GM23248 (cell line): ENCODE measurements around the gene ASB10. TPM values are rescaled to one million over a fixed set of nuclear protein-coding genes. Genes with fewer than 3 reads are reported as not detected.

Source experiments
- DNase-seq: peaks from one replicate; pipeline ENCODE4 v3.0.0-alpha.2; 2015
- H2AFZ ChIP-seq: fragments of 200-600 bp; sonication (generic); 2 replicates; pipeline ENCODE4 v1.6.1; 2016; ENCODE audit warnings: antibody characterized with exemption
- H3F3A ChIP-seq: fragments of 200-600 bp; sonication (generic); 2 replicates; pipeline ENCODE4 v1.6.1; 2016; ENCODE audit warnings: mild to moderate bottlenecking, antibody characterized with exemption, mixed run types; ENCODE audit not compliant: insufficient read depth
- H3K27ac ChIP-seq: fragments of 200-600 bp; sonication (generic); 2 replicates; pipeline ENCODE4 v1.5.1; 2016; ENCODE audit warnings: mild to moderate bottlenecking
- H3K27me3 ChIP-seq: fragments of 200-600 bp; sonication (generic); replicated peaks from 2 replicates; pipeline ENCODE4 v1.6.1; 2016; ENCODE audit warnings: mild to moderate bottlenecking; ENCODE audit not compliant: insufficient read depth
- H3K36me3 ChIP-seq: fragments of 200-600 bp; sonication (generic); 2 replicates; pipeline ENCODE4 v1.6.1; 2016; ENCODE audit warnings: low read depth, mild to moderate bottlenecking
- H3K4me1 ChIP-seq: fragments of 200-600 bp; sonication (generic); 2 replicates; pipeline ENCODE4 v1.6.1; 2016; ENCODE audit warnings: mild to moderate bottlenecking; ENCODE audit not compliant: insufficient read depth
- H3K4me2 ChIP-seq: fragments of 200-600 bp; sonication (generic); one replicate; pipeline ENCODE4 v1.6.1; 2016; ENCODE audit warnings: mild to moderate bottlenecking; ENCODE audit not compliant: unreplicated experiment
- H3K4me3 ChIP-seq: fragments of 200-600 bp; sonication (generic); 2 replicates; pipeline ENCODE4 v1.5.1; 2016; ENCODE audit warnings: mild to moderate bottlenecking
- H3K79me2 ChIP-seq: fragments of 200-600 bp; sonication (generic); 2 replicates; pipeline ENCODE4 v1.6.1; 2016; ENCODE audit warnings: mild to moderate bottlenecking; ENCODE audit not compliant: insufficient read depth
- H3K9ac ChIP-seq: fragments of 200-600 bp; sonication (generic); 2 replicates; pipeline ENCODE4 v1.6.1; 2016; ENCODE audit warnings: mild to moderate bottlenecking
- H3K9me2 ChIP-seq: fragments of 200-600 bp; sonication (generic); 2 replicates; pipeline ENCODE4 v1.6.1; 2016; ENCODE audit warnings: mixed run types, mild to moderate bottlenecking, moderate library complexity; ENCODE audit not compliant: insufficient read depth
- H3K9me3 ChIP-seq: fragments of 200-600 bp; sonication (generic); one replicate; pipeline ENCODE4 v1.6.1; 2017; ENCODE audit warnings: low read depth
- H4K20me1 ChIP-seq: fragments of 200-600 bp; sonication (generic); 2 replicates; pipeline ENCODE4 v1.6.0; 2016; ENCODE audit not compliant: insufficient read depth
- EZH2 ChIP-seq: fragments of 200-600 bp; sonication (generic); IDR thresholded peaks from 2 replicates; pipeline ENCODE4 v1.6.1; 2018; ENCODE audit warnings: antibody characterized with exemption, mild to moderate bottlenecking; ENCODE audit not compliant: insufficient read depth, poor library complexity, severe bottlenecking
- EZH2phosphoT487 ChIP-seq: fragments of 200-600 bp; sonication (generic); IDR thresholded peaks from 2 replicates; pipeline ENCODE4 v1.6.1; 2018; ENCODE audit warnings: antibody characterized with exemption, moderate library complexity, mild to moderate bottlenecking, low read depth; ENCODE audit not compliant: insufficient read depth
- WGBS, 2 experiments: methylation state at CpG; one replicate each; pipeline ENCODE4 v1.1.6; 2015 to 2017; ENCODE audit warnings: low lambda C conversion rate in 2 of 2, low coverage in 1 of 2; ENCODE audit errors: missing lambda C conversion rate in 2 of 2; 5-methylcytosine and 5-hydroxymethylcytosine counted together
- in situ Hi-C: fragments of 300-500 bp; cut with MboI; formaldehyde crosslinking; loops from 2 replicates; pipeline ENCODE4 v1.15.0; 2020
- polyA plus RNA-seq: library from polyadenylated mRNA; unstranded; fragments of >200 nt; fragmentation: Nextera tagmentation; extraction: Ambion mirVana; gene quantifications from 2 replicates; pipeline ENCODE4 v1.2.1, GENCODE V29; 2016
- total RNA-seq: library from RNA; depleted of rRNA; stranded (reverse); fragments of >200 nt; shearing (Covaris generic); gene quantifications from 2 replicates; pipeline ENCODE4 v1.2.3, GENCODE V29; 2014

ASB10 gene
- total and polyA plus RNA-seq, 2 experiments from 2014 or later: not detected

DNA sequence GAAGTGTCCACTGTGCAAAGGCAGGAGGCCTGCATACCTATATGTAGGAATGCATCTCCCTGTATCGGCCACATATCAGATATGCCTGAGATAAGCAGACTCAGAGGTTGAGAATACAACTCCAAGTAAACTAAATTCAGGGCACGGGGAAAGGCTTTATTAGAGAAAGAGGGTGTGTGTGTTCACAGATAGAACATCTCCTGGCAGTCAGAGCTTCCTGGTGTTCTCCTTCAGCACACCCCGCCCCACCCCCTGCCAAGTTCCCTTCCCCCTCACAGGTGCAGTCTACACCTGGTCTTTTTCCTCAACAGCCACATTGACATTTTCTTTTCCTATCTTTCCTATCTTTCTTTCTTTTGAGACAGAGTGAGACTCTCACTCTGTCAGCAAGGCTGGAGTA is 36.7 kb downstream of the ASB10 start:
- no peak overlapping the region for H3K4me2 ChIP-seq
- no peaks in the 10 kb centered on the region for H3K9me3 ChIP-seq
- WGBS, 2 experiments: 63 to 67% methylated on average over 3 of the region's 3 CpGs
- H3K4me1 ChIP-seq: no peaks in the 10 kb centered on the region
- no peaks in the 10 kb centered on the region for H3K36me3 ChIP-seq
- no peak overlapping the region for H3K9ac ChIP-seq
- DNase-seq: no peak
- no peak overlapping the region for H3K4me3 ChIP-seq
- no peak overlapping the region for H3K27ac ChIP-seq
- no peaks in the 10 kb centered on the region for H4K20me1 ChIP-seq
- 0 out of 2 replicates have a peak, but pooled peaks cover 9% of the 10 kb centered on the region for H3F3A ChIP-seq
- in situ Hi-C loops: no loop called here
- H3K9me2 ChIP-seq: no peaks in the 10 kb centered on the region
- H3K27me3 ChIP-seq: peaks cover 45% of the 10 kb centered on the region
- TF ChIP-seq EZH2phosphoT487: no peak
- no peak for TF ChIP-seq EZH2
- no peak overlapping the region for H2AFZ ChIP-seq
- no peaks in the 10 kb centered on the region for H3K79me2 ChIP-seq

DNA sequence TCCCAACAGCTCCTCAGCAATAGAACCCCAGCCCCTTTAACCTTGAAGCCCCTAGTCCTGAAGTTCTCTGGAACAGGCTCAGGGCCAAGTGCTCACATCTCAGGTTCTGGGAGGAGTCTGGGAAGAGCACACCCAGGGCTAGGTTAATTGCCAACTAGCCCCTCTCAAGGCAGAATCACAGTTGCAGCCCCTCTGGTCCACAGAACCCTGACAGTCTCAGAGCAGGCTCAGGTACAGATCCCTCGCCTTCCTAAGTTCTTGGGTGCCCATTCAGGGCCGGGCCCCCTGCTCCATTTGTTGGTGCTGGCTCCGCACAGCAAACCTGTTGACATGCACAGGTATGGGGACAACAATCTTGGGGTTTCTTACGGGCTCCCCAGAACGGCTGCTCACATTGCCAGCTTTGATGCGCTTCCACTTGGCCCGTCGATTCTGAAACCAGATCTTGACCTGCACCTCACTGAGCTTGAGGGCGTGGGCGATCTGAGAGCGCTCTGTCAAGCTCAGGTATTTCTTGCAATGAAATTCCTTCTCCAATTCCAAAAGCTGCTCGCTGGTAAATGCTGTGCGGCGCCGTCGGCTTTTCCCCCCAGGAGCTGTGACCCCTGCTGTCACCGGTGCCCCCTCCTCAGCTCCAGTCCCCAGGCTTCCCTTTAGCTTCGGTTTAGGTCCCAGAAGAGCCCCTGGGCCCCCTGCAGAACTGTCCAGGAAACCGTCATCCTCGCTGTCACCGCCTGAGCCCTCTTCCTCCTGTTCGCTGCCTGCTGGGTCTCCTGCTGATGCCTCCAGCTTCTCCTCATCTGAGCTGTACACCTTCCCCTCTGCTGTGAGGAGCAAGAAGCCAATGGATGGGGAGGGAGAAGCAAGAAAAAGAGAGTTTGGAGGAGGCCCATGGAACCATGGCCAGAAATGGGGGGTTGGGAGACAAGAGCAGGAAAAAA is 38.5 kb downstream of the ASB10 start:
- TF ChIP-seq EZH2phosphoT487 (no peak), EZH2 (no peak)
- H3K36me3 ChIP-seq: no peaks in the 10 kb centered on the region
- no peak overlapping the region for H3K27ac ChIP-seq
- no peaks in the 10 kb centered on the region for H3K9me2 ChIP-seq
- no peak overlapping the region for H3K4me2 ChIP-seq
- WGBS, 2 experiments: 77 to 81% methylated on average over 21 to 22 of the region's 22 CpGs
- H3K9ac ChIP-seq: no peak overlapping the region
- no peak overlapping the region for H3K4me3 ChIP-seq
- peaks cover 30% of the 10 kb centered on the region for H3K27me3 ChIP-seq
- H3K9me3 ChIP-seq: no peaks in the 10 kb centered on the region
- in situ Hi-C loops: no loop called here
- H3K79me2 ChIP-seq: no peaks in the 10 kb centered on the region
- H4K20me1 ChIP-seq: no peaks in the 10 kb centered on the region
- H3F3A ChIP-seq: 0 out of 2 replicates have a peak, but pooled peaks cover 9% of the 10 kb centered on the region
- no peaks in the 10 kb centered on the region for H3K4me1 ChIP-seq
- no peak for DNase-seq
- H2AFZ ChIP-seq: no peak overlapping the region

DNA sequence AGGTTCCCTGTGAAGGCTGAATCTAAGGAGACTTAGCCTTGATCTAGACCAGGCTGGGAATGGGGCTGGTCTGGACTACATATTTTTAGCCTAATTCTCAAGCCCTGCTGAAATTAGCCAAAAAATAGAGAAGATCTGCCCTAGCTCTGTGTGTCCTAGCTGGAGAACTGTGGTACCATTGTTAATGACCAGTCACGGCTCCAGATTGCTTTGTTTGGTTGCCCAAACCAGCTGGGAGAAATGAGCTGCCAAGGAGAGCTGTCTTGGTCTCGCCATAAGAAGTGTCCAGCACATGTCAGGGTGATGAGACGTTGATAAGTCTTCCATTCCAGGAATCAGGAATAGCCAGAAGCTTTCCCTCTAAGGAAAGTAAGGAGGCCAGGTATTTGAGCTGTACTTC is 40.3 kb downstream of the ASB10 start:
- no peak for DNase-seq
- Histone ChIP-seq H3K27ac (no peak overlapping the region), H3K36me3 (no peaks in the 10 kb centered on the region), H3K4me3 (no peak overlapping the region), H3K4me2 (no peak overlapping the region), H3F3A (0 out of 2 replicates have a peak, but pooled peaks cover 9% of the 10 kb centered on the region), H3K9me2 (no peaks in the 10 kb centered on the region), H3K4me1 (no peaks in the 10 kb centered on the region), H3K9me3 (no peaks in the 10 kb centered on the region), H3K27me3 (peaks cover 16% of the 10 kb centered on the region), H3K79me2 (no peaks in the 10 kb centered on the region), H4K20me1 (no peaks in the 10 kb centered on the region), H3K9ac (no peak overlapping the region), H2AFZ (no peak overlapping the region)
- in situ Hi-C loops: no loop called here
- TF ChIP-seq EZH2 (no peak), EZH2phosphoT487 (no peak)
- 30 to 34% methylated on average over 3 of the region's 3 CpGs for WGBS, 2 experiments

DNA sequence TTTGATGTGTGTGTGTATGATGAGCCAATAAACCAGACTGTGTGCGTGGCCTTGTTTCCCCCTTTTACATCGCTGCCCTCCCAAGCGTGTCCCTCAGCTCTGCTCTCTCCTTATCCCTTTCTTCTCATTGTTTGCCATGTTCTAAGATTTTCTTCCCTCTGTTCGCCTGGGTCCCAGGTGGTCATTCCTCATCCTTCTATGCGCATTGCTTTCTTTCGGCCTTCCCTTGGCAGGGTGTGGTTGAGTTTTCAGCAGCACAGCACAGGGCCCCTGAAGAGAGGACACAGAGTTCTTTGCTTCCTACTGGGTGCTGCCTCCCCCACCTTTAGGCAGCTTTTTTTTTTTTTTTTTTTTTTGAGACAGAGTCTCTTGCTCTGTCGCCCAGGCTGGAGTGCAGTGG is 42.7 kb downstream of the ASB10 start:
- no peak overlapping the region for H3K9ac ChIP-seq
- no peak for TF ChIP-seq EZH2
- no peak for TF ChIP-seq EZH2phosphoT487
- no peaks in the 10 kb centered on the region for H3K9me2 ChIP-seq
- no peaks in the 10 kb centered on the region for H4K20me1 ChIP-seq
- no peak overlapping the region for H3K4me2 ChIP-seq
- no peaks in the 10 kb centered on the region for H3K79me2 ChIP-seq
- no peaks in the 10 kb centered on the region for H3K4me1 ChIP-seq
- DNase-seq: no peak
- H3K27ac ChIP-seq: no peak overlapping the region
- H3F3A ChIP-seq: 0 out of 2 replicates have a peak, but pooled peaks cover 9% of the 10 kb centered on the region
- no peak overlapping the region for H3K4me3 ChIP-seq
- H3K27me3 ChIP-seq: no peaks in the 10 kb centered on the region
- in situ Hi-C loops: no loop called here
- WGBS, 2 experiments: 95 to 100% methylated on average over 6 to 7 of the region's 7 CpGs
- H2AFZ ChIP-seq: no peak overlapping the region
- no peaks in the 10 kb centered on the region for H3K9me3 ChIP-seq
- H3K36me3 ChIP-seq: peaks cover 7% of the 10 kb centered on the region; the same call in 1 of the 2 replicates
